Dermis microvascular lymphatic vessel endothelial cell (primary cell): ENCODE data around the gene TAS2R20. TPM values are rescaled to one million over a fixed set of nuclear protein-coding genes. Genes with fewer than 3 reads are reported as not detected.
"Not testable (repeated sequence)": the region's sequence is repeated elsewhere in the genome, so short reads cannot be mapped to it uniquely, and the experiment has no call there.

ENCODE experiments used
- DNase-seq, 2 donors: peaks; one replicate each; pipeline versions ENCODE4 v3.0.0 to v3.0.0-alpha.2; 2010; ENCODE audit warnings: low read depth in 2 of 2
- total RNA-seq: library from RNA; depleted of rRNA; stranded (reverse); fragments of >200 nt; gene quantifications from 2 replicates; pipeline ENCODE4 v1.2.1, GENCODE V29; 2014

TAS2R20 gene, protein sequence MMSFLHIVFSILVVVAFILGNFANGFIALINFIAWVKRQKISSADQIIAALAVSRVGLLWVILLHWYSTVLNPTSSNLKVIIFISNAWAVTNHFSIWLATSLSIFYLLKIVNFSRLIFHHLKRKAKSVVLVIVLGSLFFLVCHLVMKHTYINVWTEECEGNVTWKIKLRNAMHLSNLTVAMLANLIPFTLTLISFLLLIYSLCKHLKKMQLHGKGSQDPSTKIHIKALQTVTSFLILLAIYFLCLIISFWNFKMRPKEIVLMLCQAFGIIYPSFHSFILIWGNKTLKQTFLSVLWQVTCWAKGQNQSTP
- total RNA-seq: 1.3 and 2.3 TPM in 2 replicates

DNA sequence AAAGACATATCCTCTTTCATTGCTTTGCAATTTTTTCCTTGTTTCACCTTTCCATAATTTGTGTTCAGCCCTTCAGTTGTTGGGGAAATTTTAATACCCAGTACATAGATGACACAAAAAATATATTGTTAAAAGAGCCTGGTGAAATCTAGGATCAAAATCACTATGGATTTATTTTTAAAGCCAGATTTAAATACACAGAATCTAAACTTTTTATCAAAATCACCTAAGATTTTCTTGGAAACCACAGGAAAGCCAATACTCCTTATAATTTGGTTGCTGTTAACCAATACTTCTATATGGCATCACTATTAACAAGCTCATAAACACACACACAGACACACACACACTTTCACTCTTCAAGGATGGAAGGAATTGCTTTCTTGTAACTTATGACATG is at the start of gene TAS2R20:
TSS of gene TAS2R20 (minus strand) at position 101 of the 400 bp plus-strand sequence. CDS start 429 bp downstream, outside the sequence.
- no peak for DNase-seq

DNA sequence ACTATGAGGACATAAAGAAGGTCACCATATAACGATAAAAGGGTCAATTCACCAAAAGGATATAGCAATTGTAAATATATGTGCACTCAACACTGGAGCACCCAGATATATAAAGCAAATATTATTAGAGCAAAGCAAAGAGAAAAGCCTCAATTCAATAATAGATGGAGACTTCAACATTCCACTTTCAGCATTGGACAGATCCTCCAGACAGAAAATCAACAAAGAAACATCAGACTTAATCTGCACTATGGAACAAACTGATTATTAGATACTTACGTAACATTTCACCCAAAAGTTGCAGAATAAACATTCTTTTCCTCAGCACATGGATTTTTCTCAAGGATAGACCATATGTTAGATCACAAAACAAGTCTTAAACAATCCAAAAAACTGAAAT is 43.3 kb upstream of the TAS2R20 start:
- not testable (repeated sequence) for DNase-seq

DNA sequence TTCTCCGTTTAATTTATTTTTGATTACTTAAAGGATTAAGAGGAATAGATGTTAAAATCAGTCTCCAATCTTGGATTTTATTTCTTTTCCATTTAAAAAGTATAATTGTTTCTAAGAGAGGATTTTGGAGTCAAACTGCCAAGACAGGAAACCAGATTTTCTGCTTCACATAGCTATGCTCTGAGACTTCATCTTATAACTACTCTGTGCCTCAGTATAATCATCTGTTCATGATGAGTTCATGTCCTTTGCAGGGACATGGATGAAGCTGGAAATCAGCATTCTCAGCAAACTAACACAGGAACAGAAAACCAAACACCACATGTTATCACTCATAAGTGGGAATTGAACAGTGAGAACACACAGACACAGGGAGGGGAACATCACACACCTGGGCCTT is 42.1 kb upstream of the TAS2R20 start:
- no peak for DNase-seq

DNA sequence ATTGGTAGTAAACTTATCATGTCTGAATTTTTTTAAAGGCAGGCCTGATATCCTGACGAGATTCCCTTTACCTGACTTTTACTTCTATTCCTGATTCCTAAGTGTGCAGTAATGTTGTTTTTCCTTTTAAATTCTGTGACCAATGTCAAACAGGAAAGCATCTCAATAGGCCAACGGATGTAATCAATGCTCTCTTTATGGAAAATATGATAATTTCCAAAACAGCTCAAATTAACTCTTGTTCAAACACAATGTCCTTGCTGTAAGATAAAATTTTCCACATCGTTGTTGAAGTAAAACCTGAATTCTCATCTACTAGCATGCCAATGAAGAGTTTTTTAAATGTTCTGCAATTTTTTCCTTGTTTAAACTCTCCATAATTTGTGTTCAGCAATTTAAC is 41.1 kb upstream of the TAS2R20 start:
- peak in 1 of 2 donors; percentile 65 for DNase-seq

DNA sequence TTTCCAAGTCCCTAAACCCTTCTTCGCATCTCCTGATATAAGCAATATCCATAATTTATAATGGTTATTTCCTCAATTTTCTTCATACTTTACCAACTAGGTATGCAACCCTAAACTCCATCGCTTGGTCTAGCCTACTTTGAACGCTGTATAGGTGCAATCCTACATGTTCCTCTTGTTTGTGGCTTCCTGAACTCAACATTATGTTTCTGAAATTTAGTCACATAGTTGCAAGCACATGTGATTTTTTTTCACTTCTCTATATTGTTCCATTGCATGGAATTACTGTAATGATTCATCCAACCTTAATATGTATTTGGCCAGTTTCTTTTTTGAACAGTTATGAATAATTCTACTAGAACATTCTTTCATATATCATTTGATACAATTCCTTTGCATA is 35.9 kb upstream of the TAS2R20 start:
- DNase-seq: not testable (repeated sequence)

DNA sequence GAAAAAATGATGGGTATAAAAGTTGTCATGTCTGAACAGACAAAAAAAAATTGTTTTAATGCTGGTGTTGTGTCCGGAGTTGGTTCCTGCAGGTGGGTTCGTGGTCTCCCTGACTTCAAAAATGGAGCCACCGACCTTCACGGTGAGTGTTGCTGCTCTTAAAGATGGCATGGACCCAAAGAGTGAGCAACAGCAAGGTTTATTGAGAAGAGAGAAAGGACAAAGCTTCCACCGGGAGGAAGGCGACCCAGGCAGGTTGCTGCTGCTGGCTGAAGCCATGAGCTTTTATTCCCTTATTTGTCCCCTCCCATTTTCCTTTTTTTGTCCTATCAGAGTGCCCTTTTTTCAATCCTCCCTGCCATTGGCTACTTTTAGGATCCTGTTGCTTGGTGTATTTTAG is 33.2 kb upstream of the TAS2R20 start, which contains the start of gene TAS2R31:
TSS of gene TAS2R31 (minus strand) at position 101 of the 400 bp plus-strand sequence. CDS start at position 29, 72 bp downstream.
- no peak for DNase-seq

DNA sequence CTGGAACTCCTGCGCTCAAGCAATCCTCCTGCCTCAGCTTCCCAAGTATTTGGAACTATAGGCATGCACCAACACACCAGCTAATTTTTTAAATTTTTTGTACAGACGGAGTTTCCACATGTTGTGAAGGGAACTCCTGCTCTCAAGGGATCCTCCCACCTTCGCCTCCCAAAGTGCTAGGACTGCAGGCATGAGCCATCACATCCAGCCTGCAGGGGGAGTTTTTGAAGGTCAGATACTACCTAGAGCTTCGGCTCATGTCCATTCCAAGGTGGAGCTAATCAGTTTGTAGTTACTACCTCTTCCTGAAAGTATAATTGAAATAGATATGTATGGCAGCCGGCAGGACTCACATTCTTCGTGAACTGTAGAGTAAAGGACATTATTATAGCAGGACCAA is 28.0 kb upstream of the TAS2R20 start:
- DNase-seq: no peak

DNA sequence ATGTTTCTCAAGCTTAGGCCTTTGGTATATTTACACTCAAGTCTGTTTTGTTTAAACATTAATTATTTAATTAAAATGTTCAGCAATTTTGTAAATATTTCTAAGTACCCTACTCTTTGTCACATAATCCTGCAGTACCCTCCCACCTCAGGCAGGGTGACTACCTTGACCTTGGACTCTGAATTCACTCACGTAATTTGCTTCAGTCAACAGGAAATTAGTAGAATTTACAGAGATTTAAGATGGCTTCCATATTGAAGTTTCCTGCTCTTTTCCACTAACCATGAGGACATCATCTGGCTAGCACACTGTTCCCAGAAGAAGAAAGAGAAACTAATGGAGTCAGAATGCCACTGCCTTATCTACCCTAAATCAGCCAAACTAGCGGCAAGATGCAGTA is 25.3 kb upstream of the TAS2R20 start:
- no peak for DNase-seq

DNA sequence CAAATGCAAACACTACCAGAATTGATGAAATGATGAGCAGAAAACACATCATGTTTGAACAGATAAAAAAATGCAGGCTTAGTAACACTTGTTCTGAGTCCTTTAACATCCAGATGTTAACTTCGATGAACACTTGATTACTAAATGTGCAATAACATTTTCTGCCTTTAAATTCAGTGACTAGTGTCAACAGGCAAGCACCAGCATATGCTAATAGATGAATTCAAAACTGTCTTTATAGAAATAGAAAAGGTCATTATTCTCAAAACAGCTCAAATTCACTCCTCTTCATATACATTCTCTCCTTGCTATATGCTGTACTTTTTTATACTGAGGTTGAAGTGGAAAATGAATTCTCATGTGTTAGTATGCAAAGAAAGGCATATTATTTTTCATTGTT is 24.4 kb upstream of the TAS2R20 start, which contains the start of gene TAS2R19:
TSS of gene TAS2R19 (minus strand) at position 101 of the 400 bp plus-strand sequence. CDS start at position 52, 49 bp downstream.
- no peak for DNase-seq

DNA sequence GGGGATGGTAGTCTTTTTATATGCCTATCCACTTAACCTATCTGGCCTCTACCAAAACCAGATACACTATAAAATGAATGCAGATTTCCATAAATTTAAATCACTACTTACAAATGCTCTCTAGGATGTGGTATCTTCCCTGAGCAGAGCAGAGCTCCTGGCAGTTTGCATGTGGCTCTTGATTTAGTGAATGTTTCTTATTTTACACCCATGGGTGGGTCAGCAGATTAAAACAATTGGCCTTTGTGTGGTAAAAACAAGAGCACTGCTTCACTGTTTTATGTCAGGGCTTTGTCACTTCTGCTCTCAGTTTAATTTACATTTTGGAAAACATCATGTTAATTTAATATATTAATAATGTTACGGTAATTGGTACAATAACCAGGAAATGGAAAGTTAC is 18.8 kb upstream of the TAS2R20 start:
- no peak for DNase-seq

DNA sequence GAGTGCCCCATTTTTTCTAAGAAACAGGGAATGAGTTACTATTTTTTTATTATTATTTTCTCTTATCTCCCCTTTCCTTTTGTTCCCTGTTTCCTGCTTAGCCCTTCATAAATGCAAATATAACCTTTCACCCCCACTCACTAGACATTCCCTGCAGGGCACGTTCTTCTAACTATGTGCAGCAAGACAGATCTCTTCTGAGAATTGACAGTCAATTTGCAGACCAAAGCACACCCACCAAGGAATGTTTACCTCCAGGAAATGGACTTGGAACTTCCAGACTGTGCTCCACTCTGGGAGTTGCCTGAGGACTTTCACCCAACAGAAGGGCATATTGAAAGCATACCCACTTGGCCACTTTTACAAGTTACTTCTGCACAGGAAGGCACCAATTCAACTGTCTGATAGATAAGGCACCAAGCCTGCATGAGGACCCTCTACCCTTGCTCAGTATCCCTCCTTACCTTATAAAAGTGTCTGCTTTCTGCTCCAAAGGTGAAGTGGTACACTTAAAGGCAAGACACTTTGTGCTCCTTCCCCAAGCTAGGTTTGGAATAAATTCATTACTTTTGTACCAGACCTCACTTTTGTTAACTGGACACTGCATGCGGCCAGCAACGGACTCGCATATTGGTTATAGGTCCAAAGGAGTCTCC is 17.8 kb upstream of the TAS2R20 start:
- peak in 1 of 2 donors; percentile 59 for DNase-seq

DNA sequence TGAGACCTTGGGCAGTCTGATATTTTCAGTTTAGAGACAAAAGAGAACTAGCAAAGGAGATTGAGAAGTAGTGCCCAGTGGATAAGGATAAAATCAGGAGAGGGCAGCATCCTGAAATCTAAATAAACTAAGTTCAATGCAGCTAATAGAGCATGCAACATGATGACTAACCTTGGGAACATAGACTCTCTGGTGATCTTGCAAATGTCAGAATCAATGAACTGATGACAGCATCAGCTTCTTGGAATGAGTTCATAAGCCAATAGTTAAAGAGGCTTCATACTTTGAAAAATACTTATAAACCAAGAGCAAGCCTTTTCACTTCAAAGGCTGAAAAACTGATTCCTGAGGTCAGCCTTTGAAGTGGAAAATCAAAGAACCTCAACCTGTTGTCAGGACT is 16.1 kb upstream of the TAS2R20 start:
- no peak for DNase-seq

DNA sequence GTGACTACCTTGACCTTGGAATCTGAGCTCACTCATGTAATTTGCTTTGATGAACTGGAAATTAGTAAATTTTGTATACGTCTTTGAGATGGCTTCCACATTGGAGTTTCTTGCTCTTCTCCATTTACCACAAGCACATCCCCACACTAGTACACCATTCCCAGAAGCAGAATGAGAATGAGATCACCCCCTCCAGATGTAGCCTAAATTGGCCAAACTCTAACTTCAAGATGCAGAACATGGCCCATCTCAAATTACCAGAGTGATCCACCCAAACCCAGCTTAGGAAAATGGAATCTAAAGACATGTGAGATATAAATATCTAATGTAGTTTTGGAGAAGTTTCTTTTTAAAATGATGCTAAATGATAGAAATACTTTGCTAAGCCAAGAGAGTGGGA is 9.5 kb upstream of the TAS2R20 start:
- no peak for DNase-seq

DNA sequence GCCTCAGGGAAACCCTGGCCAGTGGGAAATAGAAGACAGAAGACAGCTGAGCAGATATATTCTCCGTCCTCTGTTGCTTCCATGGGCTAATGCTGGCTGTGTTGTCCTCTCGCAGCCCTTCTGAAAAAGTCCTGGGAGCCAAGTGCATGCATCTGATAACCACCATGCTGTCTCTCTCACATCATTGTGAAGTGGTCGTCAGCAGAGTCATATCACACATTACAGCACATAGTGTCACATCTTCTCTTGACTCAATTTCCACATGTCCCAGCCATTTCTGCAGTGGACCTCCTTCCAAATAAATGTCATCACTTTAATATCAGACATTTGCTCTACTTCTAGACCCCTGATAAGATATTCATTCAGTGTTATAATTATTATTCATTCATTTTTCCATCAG is 3.8 kb downstream of the TAS2R20 start:
- no peak for DNase-seq

DNA sequence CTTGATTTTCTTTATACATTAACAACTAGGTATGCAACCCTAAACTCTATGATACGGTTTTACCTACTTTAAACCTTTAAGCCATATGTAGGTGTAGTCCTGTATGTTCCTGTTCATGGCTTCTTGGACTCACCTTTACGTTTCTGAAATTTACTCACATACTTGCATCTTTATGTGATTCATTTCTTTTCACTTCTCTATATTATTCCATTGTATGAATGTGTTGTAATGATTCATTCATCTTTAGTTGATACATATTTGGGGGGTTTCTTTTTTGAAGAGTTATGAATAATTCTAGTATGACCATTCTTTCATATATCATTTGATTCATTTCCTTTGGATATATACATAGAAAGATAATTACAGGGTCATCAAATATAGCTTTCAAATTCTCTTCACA is 9.0 kb downstream of the TAS2R20 start:
- DNase-seq: no peak

DNA sequence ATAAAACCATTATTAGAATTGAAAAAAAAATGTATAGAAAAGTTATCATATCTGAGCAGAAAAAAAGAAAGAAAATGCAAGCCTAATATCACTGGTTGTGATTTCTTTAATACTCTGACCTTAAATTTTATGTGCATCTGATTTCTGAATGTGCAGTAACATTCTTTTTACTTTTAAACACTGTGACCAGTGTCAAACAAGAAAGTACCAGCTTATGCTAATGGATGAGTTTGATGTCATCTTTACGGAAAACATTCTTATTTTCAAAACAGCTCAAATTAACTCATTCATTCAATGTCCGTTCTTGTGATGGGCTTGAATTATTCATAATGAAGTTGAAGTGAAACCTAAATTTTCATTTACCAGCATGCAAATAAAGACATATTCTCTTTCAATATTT is 11.3 kb downstream of the TAS2R20 start, which contains the start of gene TAS2R50:
TSS of gene TAS2R50 (minus strand) at position 101 of the 400 bp plus-strand sequence. CDS start at position 49, 52 bp downstream.
- no peak for DNase-seq

DNA sequence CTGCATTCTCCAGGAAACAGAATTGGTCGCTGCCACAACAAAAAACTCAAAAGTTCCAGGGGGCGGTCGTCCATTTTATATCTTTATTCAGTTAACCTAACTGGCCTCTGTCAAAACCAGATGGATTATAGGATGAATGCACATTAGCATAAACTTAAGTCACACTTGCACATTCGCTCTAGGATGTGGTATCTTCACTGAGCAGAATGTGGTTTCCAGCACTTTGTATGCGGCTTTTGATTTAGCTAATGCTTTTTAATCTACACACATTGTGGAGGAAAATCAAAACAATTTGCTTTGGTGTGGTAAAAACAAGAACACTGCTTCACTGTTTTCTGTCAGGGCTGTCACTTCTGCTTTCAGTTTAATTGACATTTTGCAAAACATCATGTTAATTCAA is 15.9 kb downstream of the TAS2R20 start:
- DNase-seq: no peak

DNA sequence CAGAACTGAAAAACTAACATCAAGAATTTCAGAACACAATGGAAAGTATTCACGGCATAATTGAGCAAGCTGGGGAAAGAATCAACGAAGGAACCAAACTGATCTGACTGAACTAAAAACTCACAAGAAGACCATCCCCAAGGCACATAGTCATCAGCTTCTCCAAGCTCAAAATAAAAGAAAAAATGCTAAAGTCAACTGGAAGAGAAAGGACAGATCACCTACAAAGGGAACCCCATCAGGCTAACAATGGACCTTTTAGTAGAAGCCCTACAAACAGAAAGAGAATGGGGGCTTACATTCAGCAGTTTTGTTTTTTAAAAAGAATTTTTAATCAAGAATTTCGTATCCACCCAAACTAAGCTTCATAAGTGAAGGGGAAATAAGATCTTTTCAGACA is 23.1 kb downstream of the TAS2R20 start:
- DNase-seq: no peak

DNA sequence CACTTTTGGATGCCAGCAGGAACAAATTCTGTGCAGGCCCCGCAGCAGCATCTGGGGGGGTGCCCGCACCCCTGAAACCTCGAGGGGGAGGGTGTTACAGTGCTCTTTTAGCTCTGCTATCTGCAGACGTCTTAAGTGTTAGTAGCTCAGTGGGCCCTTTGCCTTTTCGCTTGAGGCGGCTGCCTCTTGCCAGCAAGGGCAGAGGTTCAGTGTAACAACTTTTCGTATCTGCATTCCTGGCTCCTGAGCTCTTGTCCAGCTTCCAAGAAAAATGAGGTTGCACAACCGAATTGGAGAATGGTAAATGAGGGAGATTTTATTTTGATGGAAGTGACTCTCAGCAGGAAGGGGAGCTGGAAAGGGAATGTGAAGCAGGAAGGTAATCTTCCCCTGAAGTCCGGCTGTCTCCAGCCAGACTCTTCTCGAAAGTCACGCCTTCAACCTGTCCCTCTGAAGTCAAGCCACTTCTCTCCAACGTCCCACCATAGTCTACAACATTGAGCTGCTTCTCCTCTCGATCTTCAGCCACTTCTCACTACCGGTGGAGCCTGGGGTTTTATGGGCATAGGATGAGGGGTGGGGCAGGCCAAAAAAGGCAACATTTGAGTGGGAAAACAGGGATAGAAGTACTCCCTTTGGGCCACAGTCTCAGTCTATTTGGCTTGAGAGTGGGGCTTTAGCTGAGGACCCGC is 29.2 kb downstream of the TAS2R20 start:
- DNase-seq: peak; percentile 10 to 50

DNA sequence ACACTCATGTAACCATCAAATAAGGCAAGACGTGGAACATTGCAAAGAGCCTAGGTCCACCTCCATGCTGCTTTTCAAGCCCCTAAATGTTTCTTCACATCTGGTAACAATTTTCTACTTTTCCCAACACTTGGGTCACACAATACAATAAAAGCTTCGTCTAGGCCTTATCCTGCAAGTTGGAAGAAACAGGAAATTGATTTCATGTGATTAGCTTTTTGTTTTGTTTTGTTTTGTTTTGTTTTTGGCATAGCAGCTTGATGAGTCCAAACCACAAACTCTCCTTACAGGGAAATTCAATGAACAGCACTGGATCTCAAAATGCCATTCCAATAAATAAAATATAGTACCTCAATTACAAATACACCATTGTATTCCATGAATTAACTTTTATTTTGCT is 30.7 kb downstream of the TAS2R20 start:
- DNase-seq: peak in 1 of 2 donors; percentile 63

DNA sequence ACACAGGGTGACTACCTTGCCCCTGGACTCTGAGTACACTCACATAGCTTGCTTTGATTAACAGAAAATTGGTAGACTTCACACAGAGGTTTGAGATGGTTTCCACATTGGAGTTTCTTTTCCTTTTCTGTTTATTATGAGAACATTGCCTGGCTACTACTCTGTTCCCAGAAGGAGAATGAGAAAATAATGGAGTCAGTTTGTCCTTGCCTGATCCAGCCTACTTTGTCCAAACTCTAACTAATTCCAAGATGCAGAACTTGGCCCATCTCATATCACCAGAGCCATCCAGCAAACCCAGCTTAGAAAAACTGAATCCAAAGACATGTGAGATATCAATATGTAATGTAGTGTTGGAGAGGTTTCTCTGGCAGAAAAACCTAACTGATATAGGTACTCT is 31.8 kb downstream of the TAS2R20 start:
- DNase-seq: no peak

DNA sequence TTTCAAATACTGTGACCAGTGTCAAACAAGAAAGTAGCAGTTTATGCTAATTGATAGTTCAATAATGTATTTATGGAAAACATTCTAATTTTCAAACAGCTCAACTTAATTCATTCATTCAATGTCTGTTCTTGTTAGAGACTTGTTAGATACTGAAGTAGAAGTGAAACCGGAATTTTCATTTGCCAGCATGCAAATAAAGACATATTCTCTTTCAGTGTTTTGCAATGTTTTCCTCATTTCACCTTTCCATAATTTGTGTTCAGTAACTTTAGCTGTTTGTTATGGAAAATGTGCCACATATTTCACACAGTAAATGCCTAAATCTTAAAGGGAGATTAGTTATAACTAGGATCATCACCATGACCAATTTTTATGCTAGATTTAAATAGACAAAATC is 32.6 kb downstream of the TAS2R20 start:
- DNase-seq: no peak
